ENCODE measurements around the gene PCDH1.
A peak's percentile ranks its signal among the peaks of the same experiment; 100 is the strongest.

The PCDH1 gene

GRCh38 chr5:141851195-141851874 lies 26.9 kb downstream of the PCDH1 start:
- TF ChIP-seq SIN3A (IDR thresholded peaks at IDR 0.05; ENCODE audit: borderline replicate concordance, insufficient read depth, low read length) (no peak), POLR2AphosphoS5 (IDR thresholded peaks at IDR 0.05; ENCODE audit: low read depth, low read length) (no peak), REST (IDR thresholded peaks at IDR 0.05; ENCODE audit: insufficient read depth in 1 of 2, low read depth in 2 of 2, low read length in 2 of 2) (no peak), FOXP2 (optimal IDR thresholded peaks at IDR 0.05; ENCODE audit: borderline replicate concordance, extremely low read depth, extremely low read length, insufficient read depth) (no peak), TAF1 (IDR thresholded peaks at IDR 0.05; ENCODE audit: borderline replicate concordance, insufficient read depth, low read length) (no peak)

- TF ChIP-seq FOXP2 (optimal IDR thresholded peaks at IDR 0.05; ENCODE audit: borderline replicate concordance, extremely low read depth, extremely low read length, insufficient read depth): no peak
- no peak for TF ChIP-seq POLR2AphosphoS5 (IDR thresholded peaks at IDR 0.05; ENCODE audit: low read depth, low read length)
- TF ChIP-seq SIN3A (IDR thresholded peaks at IDR 0.05; ENCODE audit: borderline replicate concordance, insufficient read depth, low read length): no peak
- TF ChIP-seq TAF1 (IDR thresholded peaks at IDR 0.05; ENCODE audit: borderline replicate concordance, insufficient read depth, low read length): no peak
- TF ChIP-seq REST (IDR thresholded peaks at IDR 0.05; ENCODE audit: insufficient read depth in 1 of 2, low read depth in 2 of 2, low read length in 2 of 2): no peak
Measured at GRCh38 chr5:141850786-141851185, 27.4 kb downstream of the PCDH1 start.

- TF ChIP-seq FOXP2 (optimal IDR thresholded peaks at IDR 0.05; ENCODE audit: borderline replicate concordance, extremely low read depth, extremely low read length, insufficient read depth) (no peak), POLR2AphosphoS5 (IDR thresholded peaks at IDR 0.05; ENCODE audit: low read depth, low read length) (no peak), SIN3A (IDR thresholded peaks at IDR 0.05; ENCODE audit: borderline replicate concordance, insufficient read depth, low read length) (no peak), REST (IDR thresholded peaks at IDR 0.05; ENCODE audit: insufficient read depth in 1 of 2, low read depth in 2 of 2, low read length in 2 of 2) (no peak), TAF1 (IDR thresholded peaks at IDR 0.05; ENCODE audit: borderline replicate concordance, insufficient read depth, low read length) (no peak)
Measured at GRCh38 chr5:141850244-141850768, 27.9 kb downstream of the PCDH1 start.

- TF ChIP-seq TAF1 (IDR thresholded peaks at IDR 0.05; ENCODE audit: borderline replicate concordance, insufficient read depth, low read length) (peak; percentile 52; the same call in 1 of the 2 replicates), REST (IDR thresholded peaks at IDR 0.05; ENCODE audit: insufficient read depth in 1 of 2, low read depth in 2 of 2, low read length in 2 of 2) (0 out of 4 replicates have a peak, but pooled peaks of 1 of the 2 experiments have one; percentile 6), SIN3A (IDR thresholded peaks at IDR 0.05; ENCODE audit: borderline replicate concordance, insufficient read depth, low read length) (no peak), FOXP2 (optimal IDR thresholded peaks at IDR 0.05; ENCODE audit: borderline replicate concordance, extremely low read depth, extremely low read length, insufficient read depth) (peak; percentile 97), POLR2AphosphoS5 (IDR thresholded peaks at IDR 0.05; ENCODE audit: low read depth, low read length) (peak; percentile 51; the same call in 1 of the 2 replicates)
Measured at GRCh38 chr5:141849415-141850243, 28.6 kb downstream of the PCDH1 start.
